Sigmoid colon (tissue), 4 donors: ENCODE measurements around the gene SUCLA2.

ENCODE experiments used
- POLR2A ChIP-seq, 2 donors: fragments of 450-650 bp; IDR thresholded peaks; one replicate each; pipeline ENCODE4 v1.6.1; 2016; ENCODE audit warnings: antibody characterized with exemption in 2 of 2, mild to moderate bottlenecking in 2 of 2, moderate library complexity in 2 of 2
- POLR2AphosphoS5 ChIP-seq, 4 donors: sonication (generic); formaldehyde crosslinking; IDR thresholded peaks; one replicate each; pipeline ENCODE4 v1.6.1; 2017; ENCODE audit warnings: antibody characterized with exemption in 4 of 4
- TF ChIP-seq, protein P1 (sequence below), 4 experiments: fragments of 450-650 bp in 3 of 4; fragments of 200-600 bp in 1 of 4; IDR thresholded peaks; one replicate each; pipeline ENCODE4 v1.5.1; 2016 to 2019; ENCODE audit warnings: antibody characterized with exemption in 4 of 4, mild to moderate bottlenecking in 3 of 4, moderate library complexity in 2 of 4

- TF ChIP-seq POLR2A (IDR thresholded peaks at IDR 0.05): peak; percentile 59 to 66
- TF ChIP-seq, protein P1, sequence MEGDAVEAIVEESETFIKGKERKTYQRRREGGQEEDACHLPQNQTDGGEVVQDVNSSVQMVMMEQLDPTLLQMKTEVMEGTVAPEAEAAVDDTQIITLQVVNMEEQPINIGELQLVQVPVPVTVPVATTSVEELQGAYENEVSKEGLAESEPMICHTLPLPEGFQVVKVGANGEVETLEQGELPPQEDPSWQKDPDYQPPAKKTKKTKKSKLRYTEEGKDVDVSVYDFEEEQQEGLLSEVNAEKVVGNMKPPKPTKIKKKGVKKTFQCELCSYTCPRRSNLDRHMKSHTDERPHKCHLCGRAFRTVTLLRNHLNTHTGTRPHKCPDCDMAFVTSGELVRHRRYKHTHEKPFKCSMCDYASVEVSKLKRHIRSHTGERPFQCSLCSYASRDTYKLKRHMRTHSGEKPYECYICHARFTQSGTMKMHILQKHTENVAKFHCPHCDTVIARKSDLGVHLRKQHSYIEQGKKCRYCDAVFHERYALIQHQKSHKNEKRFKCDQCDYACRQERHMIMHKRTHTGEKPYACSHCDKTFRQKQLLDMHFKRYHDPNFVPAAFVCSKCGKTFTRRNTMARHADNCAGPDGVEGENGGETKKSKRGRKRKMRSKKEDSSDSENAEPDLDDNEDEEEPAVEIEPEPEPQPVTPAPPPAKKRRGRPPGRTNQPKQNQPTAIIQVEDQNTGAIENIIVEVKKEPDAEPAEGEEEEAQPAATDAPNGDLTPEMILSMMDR (IDR thresholded peaks at IDR 0.05): peak; percentile 88 to 98 (median 98)
- peak; percentile 82 to 97 (median 91) for TF ChIP-seq POLR2AphosphoS5 (IDR thresholded peaks at IDR 0.05)
Observed at GRCh38 chr13:48037346-48038173, 36.5 kb upstream of the SUCLA2 start, which contains the start of gene NUDT15.
